RWPE2 (cell line): ENCODE results near the gene GP9.

Source experiments
- ATAC-seq: fragments of 200-7000 bp; cut with Tn5 transposase; 3 replicates; pipeline ENCODE4 v1.9.1; 2021; ENCODE audit warnings: low read depth
- DNase-seq: peaks from one replicate; pipeline ENCODE4 v3.0.0-alpha.2; 2020; ENCODE audit warnings: low spot score
- H3K27ac ChIP-seq: fragments of 450-650 bp; 2 replicates; pipeline ENCODE4 v1.5.1; 2017; ENCODE audit warnings: mild to moderate bottlenecking; ENCODE audit not compliant: poor library complexity, severe bottlenecking
- H3K27me3 ChIP-seq: fragments of 250-450 bp; sonication (Bioruptor Pico); 2 replicates; pipeline ENCODE4 v1.5.1; 2021; ENCODE audit warnings: mild to moderate bottlenecking, moderate library complexity; ENCODE audit not compliant: insufficient read depth, poor library complexity, severe bottlenecking
- H3K36me3 ChIP-seq: fragments of 250-450 bp; sonication (Bioruptor Pico); 2 replicates; pipeline ENCODE4 v1.5.1; 2020; ENCODE audit warnings: low read depth, mild to moderate bottlenecking, moderate library complexity
- H3K4me1 ChIP-seq: fragments of 250-450 bp; sonication (Bioruptor Pico); 2 replicates; pipeline ENCODE4 v1.5.1; 2021; ENCODE audit warnings: mild to moderate bottlenecking, moderate library complexity; ENCODE audit not compliant: insufficient read depth, poor library complexity, severe bottlenecking
- H3K4me3 ChIP-seq: fragments of 250-450 bp; sonication (Bioruptor Pico); 2 replicates; pipeline ENCODE4 v1.5.1; 2021; ENCODE audit warnings: mild to moderate bottlenecking, moderate library complexity; ENCODE audit not compliant: severe bottlenecking
- H3K9me3 ChIP-seq: fragments of 250-450 bp; sonication (Bioruptor Pico); 2 replicates; pipeline ENCODE4 v1.5.1; 2021; ENCODE audit warnings: mild to moderate bottlenecking, moderate library complexity; ENCODE audit not compliant: severe bottlenecking
- CTCF ChIP-seq: fragments of 450-650 bp; IDR thresholded peaks from one replicate; pipeline ENCODE4 v1.5.1; 2017; ENCODE audit warnings: mild to moderate bottlenecking, moderate library complexity; ENCODE audit not compliant: poor library complexity, severe bottlenecking

Gene GP9

GRCh38 chr3:129095285-129095684 is 34.7 kb downstream of the GP9 start:
- Histone ChIP-seq H3K4me1 (no peaks in the 10 kb centered on the region), H3K9me3 (no peaks in the 10 kb centered on the region), H3K27ac (no peak overlapping the region), H3K36me3 (peaks cover 20% of the 10 kb centered on the region), H3K4me3 (no peak overlapping the region), H3K27me3 (no peaks in the 10 kb centered on the region)
- ATAC-seq: no peak
- no peak for TF ChIP-seq CTCF
- DNase-seq: no peak

- Histone ChIP-seq H3K4me3 (no peak overlapping the region), H3K9me3 (no peaks in the 10 kb centered on the region), H3K27ac (no peak overlapping the region), H3K4me1 (no peaks in the 10 kb centered on the region), H3K36me3 (0 out of 2 replicates have a peak, but pooled peaks cover 6% of the 10 kb centered on the region), H3K27me3 (no peaks in the 10 kb centered on the region)
- no peak for ATAC-seq
- TF ChIP-seq CTCF: no peak
- no peak for DNase-seq
These were observed 39.7 kb downstream of the GP9 start for GRCh38 chr3:129100274-129100673.

GRCh38 chr3:129101370-129102138 is 41.0 kb downstream of the GP9 start:
- H3K27me3 ChIP-seq: no peaks in the 10 kb centered on the region
- 0 out of 2 replicates have a peak, but pooled peaks cover 6% of the 10 kb centered on the region for H3K36me3 ChIP-seq
- ATAC-seq (no peak; the same call in 2 of the 3 replicates), DNase-seq (no peak)
- H3K27ac ChIP-seq: no peak overlapping the region
- H3K9me3 ChIP-seq: no peaks in the 10 kb centered on the region
- no peak for TF ChIP-seq CTCF
- no peaks in the 10 kb centered on the region for H3K4me1 ChIP-seq
- no peak overlapping the region for H3K4me3 ChIP-seq

GRCh38 chr3:129103296-129103695 is 42.7 kb downstream of the GP9 start:
- Histone ChIP-seq H3K27me3 (no peaks in the 10 kb centered on the region), H3K4me1 (no peaks in the 10 kb centered on the region), H3K27ac (no peak overlapping the region), H3K4me3 (no peak overlapping the region), H3K9me3 (no peaks in the 10 kb centered on the region), H3K36me3 (0 out of 2 replicates have a peak, but pooled peaks cover 6% of the 10 kb centered on the region)
- ATAC-seq (0 out of 3 replicates have a peak, but pooled peaks have one; percentile 12), DNase-seq (no peak)
- TF ChIP-seq CTCF: no peak

- Histone ChIP-seq H3K36me3 (0 out of 2 replicates have a peak, but pooled peaks cover 6% of the 10 kb centered on the region), H3K27ac (no peak overlapping the region)
- no peak for ATAC-seq
These were observed 43.5 kb downstream of the GP9 start for GRCh38 chr3:129104051-129104450.

More at GRCh38 chr3:129104051-129104450, 43.5 kb downstream of the GP9 start:
- TF ChIP-seq CTCF: no peak
- H3K27me3 ChIP-seq: no peaks in the 10 kb centered on the region
- no peak for DNase-seq
- H3K4me1 ChIP-seq: no peaks in the 10 kb centered on the region
- H3K4me3 ChIP-seq: no peak overlapping the region
- H3K9me3 ChIP-seq: no peaks in the 10 kb centered on the region
